Measurements from ENCODE around the gene GLCE.
"Not testable (repeated sequence)": the region's sequence is repeated elsewhere in the genome, so short reads cannot be mapped to it uniquely, and the experiment has no call there.

Gene GLCE

GRCh38 chr15:69138963-69139362, 21.5 kb upstream of the GLCE start:
- DNase-seq (ENCODE audit: low spot score) = no peak

- no peak for DNase-seq (ENCODE audit: low spot score)
Observed at GRCh38 chr15:69140306-69140705, 20.1 kb upstream of the GLCE start.

DNA sequence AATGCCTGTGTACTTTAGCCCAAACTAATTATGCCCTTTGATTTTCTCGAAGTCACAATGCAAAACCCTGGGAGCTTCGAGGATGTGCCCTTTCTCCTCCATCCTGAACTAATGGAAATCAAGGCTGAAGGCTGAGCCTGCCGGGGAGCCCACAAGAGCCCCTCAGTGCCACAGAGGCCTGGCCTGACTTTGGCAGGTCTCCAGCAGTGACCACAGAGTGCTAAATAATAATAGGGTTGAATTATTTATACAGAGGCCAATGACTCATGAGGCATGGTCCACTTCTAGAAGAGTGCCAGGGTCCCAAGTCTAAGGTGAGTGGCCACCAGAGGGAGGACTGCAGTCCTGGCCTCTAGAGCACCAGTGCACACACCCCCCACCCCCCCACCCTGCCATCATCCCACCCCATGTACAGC, 19.1 kb upstream of the GLCE start:
- DNase-seq (ENCODE audit: low spot score) = no peak

DNA sequence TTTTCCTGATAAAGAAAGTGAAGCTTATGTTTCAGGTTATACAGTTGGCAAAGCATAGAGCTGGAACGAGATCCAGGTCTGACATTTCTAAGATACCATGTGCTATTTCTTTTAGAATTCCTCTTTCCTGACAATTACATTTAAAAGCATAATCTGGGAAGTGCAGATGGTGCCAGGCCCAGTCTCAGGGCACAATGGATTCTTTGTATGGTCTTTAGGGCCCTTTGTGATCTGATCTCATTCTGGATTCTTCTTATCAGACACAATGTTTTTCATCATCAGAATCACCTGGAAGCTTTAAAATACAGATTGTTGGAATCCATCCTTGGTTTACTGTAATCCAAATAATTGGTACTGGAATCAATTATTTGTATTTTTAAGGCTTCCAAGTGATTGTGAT, 18.6 kb upstream of the GLCE start:
- DNase-seq (ENCODE audit: low spot score) = no peak

GRCh38 chr15:69143756-69144436, 16.5 kb upstream of the GLCE start:
- no peak for DNase-seq (ENCODE audit: low spot score)

DNA sequence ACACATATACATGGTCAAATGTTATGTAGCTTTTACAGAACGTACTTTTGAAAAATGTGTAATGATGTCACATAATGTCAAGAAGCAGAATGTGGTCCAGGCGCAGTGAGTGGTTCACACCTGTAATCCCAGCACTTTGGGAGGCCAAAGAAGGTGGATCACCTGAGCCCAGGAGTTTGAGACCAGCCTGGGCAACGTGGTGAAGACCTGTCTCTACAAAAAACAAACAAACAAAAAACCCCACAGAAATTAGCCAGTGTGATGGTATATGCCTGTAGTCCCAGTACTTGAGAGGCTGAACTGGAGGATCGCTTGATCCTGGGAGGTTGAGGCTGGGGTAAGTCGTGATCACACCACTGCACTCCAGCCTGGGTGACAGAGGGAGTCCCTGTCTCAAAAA, 15.9 kb upstream of the GLCE start:
- DNase-seq (ENCODE audit: low spot score) = no peak

GRCh38 chr15:69145149-69145693, 15.2 kb upstream of the GLCE start:
- no peak for DNase-seq (ENCODE audit: low spot score)

DNA sequence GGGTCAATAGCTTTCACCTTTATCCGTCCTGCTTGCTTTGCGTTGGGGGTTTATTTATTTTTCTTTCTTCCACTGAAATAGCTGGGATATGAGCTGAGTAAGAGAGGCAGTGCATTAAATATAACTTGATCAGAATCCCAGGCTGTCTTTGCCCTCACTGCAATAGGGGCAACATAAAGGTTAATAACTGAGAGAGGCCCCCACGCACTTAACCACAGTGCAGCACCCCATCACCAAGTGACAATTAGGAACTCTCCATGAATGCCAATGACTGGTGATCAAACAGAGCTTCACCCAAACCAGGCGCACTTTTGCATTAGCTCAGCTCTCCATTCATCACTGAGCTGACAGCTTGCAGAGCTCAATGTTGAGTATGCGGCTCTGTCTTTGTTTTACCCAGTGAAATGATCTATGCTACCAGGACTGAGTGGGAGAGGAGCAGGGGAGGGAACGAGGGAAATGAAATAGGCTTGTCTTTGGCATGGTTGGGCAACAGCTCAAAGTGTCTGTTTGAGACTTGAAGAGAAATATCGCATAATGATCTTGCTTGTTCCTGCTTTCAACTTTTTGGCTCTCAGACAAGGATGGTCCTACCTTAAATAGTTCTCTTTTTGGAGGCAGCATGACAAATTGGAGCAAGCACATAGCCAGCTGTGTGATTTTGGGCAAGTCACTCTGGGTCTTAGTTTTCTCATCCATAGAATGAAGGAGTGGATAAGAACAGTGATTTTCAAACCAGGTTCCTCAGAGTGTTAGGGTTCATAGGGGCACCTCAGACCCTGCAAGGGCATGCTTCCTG, 14.5 kb upstream of the GLCE start:
- no peak for DNase-seq (ENCODE audit: low spot score)

DNA sequence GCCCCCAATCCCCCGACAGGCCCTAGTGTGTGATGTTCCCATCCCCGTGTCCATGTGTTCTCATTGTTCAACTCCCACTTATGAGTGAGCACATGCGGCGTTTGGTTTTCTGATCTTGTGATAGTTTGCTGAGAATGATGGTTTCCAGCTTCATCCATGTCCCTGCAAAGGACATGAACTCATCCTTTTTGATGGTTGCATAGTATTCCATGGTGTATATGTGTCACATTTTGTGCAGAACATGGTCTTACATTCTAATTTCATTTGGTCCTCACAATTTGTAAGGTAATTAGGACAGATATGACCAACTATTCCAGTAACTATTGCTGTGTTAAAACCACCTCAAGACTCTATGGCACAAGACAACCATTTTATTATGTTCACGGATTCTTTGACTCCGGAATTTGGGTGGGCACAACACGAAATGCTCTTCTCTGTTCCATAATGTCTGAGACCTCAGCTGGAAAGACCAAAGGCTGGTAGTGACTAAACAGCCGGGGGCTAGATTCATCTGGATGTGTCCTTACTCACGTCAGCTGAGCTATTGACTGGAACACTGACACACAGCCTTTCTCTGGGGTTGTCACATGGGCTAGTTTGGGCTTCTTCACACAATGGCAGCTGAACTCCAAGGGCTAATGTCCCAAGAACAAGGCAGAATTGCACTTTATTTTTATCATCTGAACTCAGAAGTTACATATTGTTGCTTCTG, 13.6 kb upstream of the GLCE start:
- DNase-seq (ENCODE audit: low spot score) = no peak

DNA sequence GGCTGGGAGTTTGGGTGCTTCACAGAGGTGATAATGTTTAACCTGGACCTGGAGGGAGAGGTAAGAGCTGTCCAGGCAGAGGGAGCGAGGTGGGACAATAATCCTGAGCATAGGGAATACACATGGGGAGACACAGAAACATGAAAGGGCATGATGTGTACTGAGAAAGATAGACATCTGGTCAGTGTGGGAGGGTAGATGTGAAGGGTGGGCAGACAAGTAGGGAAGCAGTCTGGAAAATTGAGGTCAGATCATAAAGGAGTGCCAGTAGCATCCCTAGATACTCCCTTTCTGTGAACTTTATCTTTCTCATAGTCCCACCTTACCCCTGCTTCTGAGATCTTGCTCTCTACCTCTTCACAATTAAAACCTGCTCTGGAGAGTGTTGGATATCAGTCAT, 12.0 kb upstream of the GLCE start:
- no peak for DNase-seq (ENCODE audit: low spot score)

- no peak for DNase-seq (ENCODE audit: low spot score)
Observed at GRCh38 chr15:69149163-69149562, 11.3 kb upstream of the GLCE start.

- DNase-seq (ENCODE audit: low spot score) = no peak
Observed at GRCh38 chr15:69149803-69150202, 10.6 kb upstream of the GLCE start.

DNA sequence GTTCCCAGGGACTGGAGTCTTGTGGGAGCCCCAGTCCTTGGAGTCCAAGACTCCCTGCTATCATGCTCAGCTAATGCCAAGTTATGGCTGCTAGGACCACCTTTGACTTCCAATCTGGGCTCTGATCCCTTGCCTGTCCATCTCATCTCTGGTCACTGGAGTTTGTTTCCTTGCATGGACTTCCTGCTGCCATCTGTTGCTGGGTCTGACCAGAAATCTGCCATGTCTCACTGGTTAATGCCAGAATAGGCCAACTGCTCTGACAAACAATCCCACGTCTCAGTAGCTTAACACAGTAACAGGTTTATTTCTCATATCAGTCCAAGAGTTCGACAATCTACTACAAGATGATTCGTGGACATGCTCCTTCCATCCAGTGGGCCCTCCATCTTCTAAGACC, 10.1 kb upstream of the GLCE start:
- no peak for DNase-seq (ENCODE audit: low spot score)

GRCh38 chr15:69150841-69151240, 9.6 kb upstream of the GLCE start:
- no peak for DNase-seq (ENCODE audit: low spot score)

DNA sequence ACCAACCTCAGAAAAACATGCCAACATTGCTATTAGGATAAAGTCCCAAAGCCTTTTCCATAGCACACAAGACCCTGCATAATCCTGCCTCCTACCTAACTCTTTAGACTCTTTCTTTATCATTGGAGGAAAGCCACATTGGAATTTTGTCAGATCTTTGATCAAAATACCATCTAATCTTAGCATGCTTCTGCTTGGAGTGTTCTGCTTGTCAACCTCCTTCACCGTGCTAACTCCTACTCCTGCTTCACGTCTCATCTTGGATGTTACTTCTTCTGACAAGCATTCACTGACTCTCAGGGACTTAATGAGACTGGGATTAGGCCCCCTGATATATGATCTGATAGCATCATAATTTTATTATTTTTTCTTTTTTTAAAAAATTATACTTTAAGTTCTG, 7.4 kb upstream of the GLCE start:
- DNase-seq (ENCODE audit: low spot score) = no peak

DNA sequence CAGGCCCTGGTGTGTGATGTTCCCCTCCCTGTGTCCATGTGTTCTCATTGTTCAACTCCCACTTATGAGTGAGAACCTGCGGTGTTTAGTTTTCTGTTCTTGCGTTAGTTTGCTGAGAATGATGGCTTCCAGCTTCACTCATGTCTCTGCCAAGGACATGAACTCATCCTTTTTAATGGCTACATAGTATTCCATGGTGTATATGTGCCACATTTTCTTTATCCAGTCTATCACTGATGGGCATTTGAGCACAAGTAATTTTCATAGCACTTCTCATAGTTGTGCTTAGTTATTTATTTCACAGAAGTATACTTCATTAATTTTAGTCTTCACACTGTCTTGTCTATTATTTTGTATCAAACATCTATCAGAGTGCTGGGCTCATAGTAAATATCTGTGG, 6.8 kb upstream of the GLCE start:
- DNase-seq (ENCODE audit: low spot score) = not testable (repeated sequence)

- DNase-seq (ENCODE audit: low spot score) = no peak
Observed at GRCh38 chr15:69154078-69154477, 6.4 kb upstream of the GLCE start.

DNA sequence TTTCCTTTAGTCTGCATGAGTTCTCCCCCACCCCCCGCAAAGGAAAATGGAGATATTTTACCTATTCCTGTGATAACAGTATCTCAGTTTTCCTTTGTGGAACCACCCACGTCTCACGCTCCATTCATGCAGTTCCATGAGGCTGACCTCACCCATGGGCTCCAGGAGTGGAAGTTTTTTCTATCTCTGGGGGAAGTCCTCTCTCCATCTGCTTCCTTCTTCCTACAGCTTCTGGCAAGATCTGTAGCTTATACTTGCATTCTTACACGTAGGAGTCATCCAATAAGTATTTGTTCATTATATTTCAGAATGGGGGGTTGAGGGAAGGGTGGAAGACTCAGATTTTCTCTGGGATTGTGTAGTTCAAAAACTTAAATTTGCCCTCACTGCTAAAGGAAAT, 5.8 kb upstream of the GLCE start:
- no peak for DNase-seq (ENCODE audit: low spot score)

- no peak for DNase-seq (ENCODE audit: low spot score)
Observed at GRCh38 chr15:69156736-69157381, 3.6 kb upstream of the GLCE start.

GRCh38 chr15:69158201-69158842, 2.1 kb upstream of the GLCE start:
- no peak for DNase-seq (ENCODE audit: low spot score)

- no peak for DNase-seq (ENCODE audit: low spot score)
Observed at GRCh38 chr15:69158843-69159240, 1.6 kb upstream of the GLCE start.

DNA sequence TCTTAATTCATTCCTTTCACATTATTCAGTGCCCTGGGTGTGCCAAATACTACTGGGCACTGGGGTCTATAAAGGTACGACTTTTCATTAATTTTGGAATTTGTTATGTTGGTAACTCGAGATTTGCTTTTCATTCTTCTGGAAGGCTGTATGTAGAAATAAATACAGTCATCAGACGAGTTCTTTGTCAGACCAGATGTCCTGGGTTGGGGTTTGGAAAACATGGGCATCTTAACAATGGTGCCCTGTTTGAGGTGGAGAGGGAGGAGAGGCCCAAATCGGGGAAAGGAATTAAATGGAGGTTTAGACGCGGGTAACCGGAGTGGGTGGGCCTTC, 662 bp upstream of the GLCE start:
- no peak for DNase-seq (ENCODE audit: low spot score)

Data from NAMALWA (cell line).